Smooth muscle cell of the brain vasculature (primary cell): ENCODE data around the gene DSCAM.

Experiments used
- DNase-seq: peaks from one replicate; pipeline ENCODE4 v3.0.0-alpha.2; 2012; ENCODE audit warnings: low read depth, low spot score

DSCAM gene

DNA sequence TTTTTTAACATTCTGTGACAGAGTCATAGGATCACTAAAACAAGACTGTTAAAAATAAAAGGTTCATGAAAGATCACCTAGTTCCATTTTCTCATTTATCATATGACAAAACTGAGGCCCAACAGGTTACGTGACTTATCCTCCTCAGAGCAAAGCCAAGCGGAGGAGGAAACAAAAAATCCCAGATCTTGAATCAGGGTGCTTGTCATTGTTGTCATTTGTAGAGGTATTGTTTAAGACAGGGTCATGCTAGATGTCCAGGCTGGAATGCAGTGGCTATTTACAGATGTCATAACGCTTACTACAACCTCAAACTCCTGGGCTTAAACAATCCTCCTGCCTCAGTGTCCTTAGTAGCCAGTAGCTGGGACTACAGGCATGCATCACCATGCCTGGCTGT is 293.2 kb downstream of the DSCAM start:
- no peak for DNase-seq

DNA sequence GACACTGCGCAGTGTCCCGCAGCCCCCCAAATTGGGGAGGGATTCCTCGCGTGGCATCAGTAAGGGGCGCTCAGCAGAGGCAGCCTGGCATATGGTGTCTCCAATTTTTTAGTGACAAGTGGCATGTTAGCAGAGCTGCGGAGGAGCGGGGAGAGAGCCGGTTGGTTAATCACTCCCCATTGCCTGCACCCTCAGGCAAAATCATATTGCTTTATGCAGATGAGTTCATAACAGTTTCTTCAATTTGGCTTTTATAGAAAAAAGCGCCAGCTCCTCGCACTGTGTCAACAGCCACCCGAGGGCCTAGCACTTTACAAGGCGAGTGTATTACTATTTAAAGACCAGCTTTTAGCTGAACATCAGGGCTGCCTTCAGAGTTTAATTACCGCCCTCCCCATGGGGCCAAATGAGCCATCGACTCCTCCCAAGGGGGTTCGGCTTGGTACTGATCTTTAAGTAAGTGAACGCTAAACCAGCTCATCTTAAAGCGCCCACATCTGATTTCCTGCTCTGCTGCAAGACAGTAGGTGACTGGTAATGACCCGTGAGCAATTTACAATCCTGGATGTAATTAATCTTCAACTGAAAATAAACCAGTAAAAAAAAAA is 298.9 kb downstream of the DSCAM start:
- DNase-seq, result no peak

DNA sequence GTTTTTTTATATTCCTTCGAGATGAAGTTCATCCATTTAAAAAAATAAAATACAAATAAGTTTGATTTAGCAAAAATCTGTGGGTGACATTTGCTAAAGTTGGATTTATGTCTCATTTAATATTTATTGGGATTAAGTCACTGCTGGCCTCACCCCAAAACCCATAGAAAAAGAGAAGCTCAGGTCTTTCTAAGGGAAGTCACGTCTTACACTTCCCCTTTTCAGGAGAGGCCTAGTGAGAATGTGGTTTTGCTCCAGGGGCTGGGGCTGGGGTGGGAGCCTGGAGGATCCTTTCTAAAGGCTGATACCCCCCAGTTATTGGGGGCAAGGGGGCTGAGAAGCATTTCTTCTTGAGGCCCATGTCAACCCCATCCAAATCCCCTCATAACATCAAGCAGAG is 300.3 kb downstream of the DSCAM start:
- no peak for DNase-seq

DNA sequence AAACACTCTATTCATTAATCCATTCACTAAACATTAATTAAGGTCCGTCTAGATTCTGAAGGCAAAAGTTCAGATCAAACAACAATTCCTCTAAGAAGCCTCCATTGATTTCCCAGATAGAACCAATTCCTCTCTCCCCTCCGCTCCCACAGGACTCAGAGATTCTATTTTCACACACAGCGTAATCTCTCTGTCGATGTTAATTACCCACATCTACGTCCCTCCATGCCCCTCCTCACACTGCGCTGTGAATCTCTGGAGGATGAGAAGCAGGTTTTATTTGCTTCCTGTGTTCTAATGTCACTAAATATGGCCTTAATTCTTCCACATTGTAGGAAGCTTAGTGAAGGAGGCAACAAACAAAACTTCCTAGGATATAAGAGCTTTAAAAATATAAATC is 306.7 kb downstream of the DSCAM start:
- DNase-seq, result no peak

DNA sequence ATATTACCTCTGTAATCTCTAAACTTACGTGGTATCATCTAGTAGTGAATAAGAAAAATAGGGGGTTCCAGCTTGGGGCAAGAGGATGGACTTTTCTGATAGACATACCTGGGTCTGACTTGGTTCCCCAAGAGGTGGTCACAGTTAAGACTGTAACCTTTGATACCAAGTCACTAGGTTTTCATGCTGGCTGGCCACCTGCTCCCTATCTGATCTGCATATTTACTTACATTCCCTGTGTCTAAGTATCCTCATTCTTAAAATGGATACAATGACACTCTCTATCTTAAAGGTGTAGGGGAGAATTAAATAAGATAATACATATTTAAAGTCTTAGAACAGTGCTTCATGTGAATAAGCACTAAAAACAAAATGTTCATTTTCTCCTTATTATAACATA is 312.1 kb downstream of the DSCAM start:
- no peak for DNase-seq

DNA sequence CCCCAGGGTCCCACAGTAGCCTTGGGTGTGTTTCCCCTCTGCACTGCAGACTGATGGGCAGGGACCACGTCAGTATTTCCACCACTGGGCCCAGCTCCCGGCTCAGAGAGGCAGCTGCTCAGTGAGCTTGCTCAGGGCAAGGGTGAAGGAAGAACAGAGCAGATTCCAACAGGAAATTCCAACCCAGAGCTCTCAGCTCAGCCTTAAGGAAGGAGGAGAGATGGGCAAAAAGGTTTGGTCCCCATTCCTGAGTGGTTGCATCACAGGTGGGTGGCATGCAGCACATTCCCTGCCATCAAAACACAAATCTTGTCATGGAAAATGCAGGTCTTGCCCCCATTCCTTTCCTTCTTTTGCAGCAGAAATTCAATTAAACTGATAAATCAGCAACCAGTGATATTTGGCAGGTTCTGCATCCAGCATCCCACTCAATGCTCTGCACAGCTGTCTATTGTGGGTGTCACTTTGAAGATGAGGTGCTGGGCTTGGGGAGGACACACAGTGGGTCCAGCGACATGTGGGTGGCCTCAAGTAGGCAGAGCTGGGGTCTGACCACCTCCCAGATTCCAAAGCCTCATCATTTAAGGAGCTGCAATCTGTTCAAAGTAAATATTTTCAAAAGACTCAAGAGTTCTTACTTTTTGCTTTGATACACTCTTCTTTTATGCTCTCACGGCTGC is 315.4 kb downstream of the DSCAM start:
- no peak for DNase-seq

DNA sequence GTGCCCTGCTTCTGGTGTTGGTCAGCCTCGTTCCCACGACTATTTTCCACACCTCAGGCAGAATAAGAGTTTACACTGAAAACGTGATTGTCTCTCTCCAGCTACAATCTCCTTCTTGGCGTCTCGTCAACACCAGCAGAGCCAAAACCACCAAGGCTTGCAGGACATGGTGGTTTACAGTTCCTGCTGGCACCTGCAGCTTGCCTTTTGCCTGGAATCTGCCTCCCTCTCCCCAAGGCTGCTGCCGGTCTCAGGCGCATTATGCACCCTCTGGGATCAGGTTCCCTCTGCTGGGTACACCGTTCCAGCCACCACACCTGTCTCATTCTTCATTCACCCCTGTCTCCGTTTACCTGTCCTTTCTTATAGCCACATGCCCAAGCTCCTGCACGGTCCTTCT is 315.9 kb downstream of the DSCAM start:
- DNase-seq, result no peak

DNA sequence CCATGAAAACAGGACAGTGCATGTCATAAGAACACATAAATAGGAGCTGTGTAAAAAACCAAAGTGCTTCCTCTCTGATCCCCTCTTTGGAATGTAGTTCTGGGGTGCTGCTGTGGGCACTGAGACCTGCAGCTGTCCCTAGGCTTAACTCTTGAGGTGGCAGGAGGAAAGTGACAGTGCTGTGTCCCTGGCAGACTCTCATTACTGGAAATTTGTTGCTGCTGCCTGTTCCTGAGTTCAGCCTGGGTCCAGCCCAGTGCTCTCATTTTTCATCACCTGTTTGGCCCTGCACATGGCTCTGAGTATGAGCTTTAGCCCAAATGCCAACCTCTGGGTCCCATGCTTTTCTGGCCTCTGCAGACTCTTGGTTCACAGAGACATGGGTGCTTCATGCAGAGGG is 329.3 kb downstream of the DSCAM start:
- DNase-seq, result no peak

DNA sequence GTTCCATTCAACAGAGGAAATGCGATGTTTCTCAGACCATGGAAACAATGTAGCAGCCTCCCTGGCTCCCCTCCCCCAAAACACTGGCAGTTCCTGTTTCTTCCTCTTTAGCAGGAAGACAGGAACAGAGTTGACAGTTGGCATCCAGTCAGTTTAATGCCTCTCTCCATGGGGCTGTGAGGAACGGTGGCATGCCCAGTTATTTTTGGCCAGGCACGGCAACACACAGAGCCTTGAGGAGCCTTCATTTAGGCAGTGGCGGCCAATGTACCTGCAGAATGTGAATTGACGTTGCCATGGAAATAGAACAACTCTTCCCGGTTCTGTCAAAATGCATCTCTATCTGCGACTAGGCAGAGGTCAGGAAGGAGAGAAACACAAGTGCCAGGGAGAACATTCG is 330.6 kb downstream of the DSCAM start:
- DNase-seq, result no peak

DNA sequence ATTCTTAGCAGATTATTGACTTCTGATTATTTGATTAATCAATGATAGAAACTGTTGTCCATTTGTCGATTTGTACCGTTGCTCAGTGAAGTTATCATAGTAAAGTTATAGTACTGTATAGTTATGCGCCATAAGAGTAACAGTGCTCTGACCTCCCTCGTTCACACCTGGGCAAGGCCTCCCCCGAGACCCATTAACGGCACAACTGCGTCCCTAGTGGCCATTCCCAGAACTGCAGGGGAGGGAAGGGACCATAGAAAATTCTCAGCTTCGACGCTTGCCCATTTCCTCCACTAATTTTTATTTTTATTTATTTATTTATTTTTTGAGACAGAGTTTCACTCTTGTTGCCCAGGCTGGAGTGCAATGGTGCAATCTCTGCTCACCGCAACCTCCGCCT is 334.4 kb downstream of the DSCAM start:
- DNase-seq, result no peak

DNA sequence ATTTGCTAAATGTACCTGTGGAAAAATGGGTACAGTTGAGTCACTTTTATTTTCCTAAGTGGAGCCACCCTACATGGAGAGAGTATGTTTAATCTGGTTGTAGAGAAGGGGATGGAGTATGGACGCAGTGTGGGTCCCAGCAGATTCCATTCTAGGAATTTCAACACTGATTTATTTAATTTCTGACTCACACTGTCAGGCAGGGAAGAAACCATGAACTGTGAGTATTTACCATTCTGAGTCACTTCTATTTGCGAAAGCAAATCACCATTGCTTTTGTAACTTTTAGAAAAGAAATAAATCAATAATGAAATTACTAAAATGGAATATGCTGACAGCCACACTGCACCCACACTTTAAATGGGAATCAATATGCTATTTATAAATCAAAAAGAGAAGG is 339.0 kb downstream of the DSCAM start:
- DNase-seq, result no peak

DNA sequence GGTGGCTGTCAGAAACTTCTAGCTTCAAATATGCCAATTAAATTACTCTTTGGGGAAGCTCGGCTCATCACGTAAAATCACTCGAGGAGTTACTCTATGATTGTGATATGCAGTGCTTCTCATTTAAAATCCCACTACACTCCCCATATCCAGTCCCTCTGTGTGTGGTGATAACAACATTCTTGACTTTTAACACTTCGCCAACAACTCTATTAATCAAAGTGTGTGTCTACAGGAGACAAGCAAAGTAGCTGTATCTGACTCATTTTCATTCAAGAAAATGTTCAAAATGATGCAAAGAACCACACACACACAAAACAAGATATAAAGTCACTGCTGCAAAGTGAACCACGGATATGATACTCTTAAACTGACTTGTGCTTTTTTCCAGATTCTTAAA is 341.3 kb downstream of the DSCAM start:
- DNase-seq, result no peak

DNA sequence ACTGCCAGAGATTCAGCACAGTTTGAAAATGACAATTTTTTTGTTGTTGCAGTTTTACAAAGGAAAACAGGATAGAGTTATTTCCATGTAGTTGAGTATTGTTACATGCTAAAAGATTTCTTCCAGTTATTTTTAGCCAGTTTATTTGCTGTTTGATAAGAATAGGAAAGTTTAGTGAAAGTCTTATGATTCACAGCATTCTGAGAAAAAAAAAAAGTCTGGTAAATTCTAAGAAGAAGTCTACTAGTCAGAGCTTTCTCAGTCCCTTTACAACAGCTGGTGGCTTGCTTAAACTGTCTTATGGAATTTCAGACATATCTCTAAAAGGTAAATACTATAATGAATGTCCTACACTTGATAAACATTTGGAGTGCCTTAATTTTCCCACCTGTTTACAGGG is 341.7 kb downstream of the DSCAM start:
- DNase-seq, result no peak

DNA sequence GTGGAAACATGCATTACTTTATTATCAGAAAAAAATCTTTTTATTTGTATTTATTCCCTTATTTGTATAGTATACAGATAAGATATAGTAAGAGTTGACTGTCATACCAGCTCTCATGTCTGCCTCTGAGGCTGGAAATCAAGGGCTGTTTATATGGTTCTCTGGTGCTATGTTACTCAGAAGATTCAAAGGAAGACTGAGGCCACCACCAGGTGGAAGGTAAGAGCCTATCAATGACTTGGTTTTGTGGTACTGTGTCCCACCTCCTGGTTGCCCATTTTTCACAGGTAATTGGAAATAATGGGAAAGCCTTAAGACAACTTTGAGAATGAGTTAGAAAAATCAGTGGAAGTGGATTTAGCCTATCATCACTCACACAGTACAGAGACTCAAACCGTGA is 342.1 kb downstream of the DSCAM start:
- no peak for DNase-seq

DNA sequence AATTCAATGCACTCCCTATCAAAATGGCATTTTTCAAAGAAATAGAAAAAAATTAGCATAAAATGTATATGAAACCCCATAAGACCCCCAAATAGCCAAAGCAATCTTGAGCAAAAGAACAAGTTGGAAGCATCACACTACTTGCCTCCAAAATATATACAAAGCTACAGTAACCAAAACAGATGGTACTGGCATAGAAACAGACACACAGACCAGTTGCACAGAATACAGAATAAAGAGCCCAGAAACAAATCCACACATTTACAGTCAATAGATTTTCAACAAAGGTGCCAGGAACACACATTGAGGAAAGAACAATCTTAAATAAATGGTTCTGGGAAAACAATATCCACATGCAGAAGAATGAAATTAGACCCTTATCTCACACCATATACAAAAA is 350.8 kb downstream of the DSCAM start:
- DNase-seq, result no peak

DNA sequence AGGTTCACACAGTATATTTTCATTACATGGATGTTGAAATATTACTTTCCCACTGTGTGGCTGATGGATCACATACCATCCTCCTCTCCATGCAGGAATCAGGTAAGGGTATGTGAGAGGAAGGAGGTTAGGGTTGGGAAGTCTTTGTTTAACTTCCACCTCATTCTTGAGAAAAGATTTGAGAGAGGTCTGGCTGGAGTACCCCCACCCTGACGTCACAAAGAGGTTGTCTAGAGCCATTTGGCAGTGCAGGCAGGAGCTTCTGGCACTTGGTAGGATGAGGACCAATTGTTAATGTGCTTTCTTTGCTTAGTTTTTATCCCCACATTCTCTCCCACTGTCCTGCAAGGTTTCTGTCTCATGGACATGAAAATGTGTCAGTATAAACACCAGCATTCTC is 356.6 kb downstream of the DSCAM start:
- DNase-seq, result no peak

DNA sequence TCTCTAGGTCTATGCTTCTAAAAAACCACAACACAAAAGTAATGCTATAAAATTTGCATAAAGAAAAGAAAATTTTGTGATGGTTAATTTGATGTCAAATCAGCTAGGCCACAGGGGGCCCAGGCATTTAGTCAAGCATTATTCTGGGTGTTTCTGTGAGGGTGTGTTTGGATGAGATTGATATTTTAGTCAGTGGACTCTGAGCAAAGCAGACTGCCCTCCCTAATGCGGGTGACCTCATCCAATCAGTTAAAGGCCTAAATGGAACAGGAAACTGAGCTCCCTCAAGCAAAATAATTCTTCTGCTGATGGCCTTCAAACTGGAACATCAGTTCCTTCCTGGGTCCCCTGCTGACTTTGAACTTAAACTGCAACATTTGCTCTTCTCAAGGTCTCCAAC is 358.0 kb downstream of the DSCAM start:
- no peak for DNase-seq

DNA sequence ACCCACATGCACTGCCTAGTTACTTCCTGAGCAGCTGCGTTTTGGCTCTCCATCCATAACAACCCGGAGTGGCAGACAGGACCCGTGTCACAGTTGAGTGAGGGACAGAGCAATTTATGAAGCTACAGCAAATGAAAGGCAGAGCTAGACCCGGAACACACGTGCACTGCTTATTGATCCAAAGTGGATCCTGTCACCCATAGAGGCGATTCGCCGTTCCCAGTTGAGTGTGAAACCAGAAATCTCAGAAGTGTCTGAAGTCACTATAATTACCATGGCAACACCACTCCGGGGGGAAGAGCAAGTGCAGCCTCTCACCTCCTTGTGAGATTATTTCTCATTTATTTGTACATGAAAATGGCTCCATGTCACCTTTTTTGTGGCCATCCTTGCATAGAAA is 365.2 kb downstream of the DSCAM start:
- DNase-seq, result no peak

DNA sequence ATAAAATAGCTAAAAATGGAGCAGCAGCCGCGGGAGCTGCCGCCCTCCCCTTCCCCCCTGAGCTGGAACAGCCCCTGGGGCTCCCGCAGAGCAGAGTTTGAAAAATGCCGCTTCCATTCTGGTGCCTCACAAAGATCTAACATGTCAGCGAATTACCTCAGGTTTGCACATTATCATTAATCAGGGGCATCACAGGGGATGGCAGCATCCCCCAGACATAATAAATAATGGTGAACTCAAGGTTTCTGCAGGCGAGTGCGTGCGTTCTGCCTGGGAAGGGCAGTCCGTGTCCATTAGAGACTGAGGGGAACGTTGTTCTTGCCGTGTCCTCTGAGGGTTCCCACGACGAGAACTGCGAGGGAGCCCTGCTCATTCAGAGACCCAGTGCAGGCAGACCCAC is 372.4 kb downstream of the DSCAM start:
- DNase-seq, result no peak

DNA sequence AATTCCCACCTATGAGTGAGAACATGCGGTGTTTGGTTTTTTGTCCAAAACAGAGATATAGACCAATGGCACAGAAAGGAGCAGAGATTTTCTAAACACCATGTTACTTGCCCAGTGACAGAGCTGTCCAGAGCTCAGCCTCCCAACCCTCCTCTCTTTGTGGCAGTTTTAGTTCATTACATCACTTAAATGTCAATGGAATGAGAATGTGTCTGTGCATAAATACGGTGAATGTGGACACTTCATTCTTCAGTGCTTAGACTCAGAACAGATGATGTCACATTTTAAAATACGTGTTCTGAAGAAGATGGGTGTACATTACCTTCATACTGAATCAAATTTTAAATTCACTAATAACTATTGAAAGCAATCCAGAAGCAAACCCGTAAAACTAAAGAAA is 374.9 kb downstream of the DSCAM start:
- DNase-seq, result no peak

DNA sequence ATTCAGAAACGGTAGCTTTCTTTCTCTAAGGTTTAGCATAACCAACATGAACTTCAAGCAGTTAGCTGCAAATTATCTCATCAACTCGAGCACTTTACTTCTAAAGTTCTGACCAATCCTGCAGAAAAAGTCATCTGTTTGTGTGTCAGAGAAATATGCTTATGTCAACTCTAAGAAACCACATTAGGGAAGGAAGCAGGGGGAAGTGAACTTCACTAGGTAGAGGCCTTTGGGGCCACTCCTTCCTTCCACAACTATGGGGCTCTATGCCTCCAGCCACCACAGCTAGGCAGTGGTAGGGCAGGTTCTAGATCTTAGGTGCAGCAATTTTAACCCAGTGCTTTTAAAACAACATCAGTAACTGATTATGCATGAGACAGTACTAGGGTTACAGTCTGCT is 375.9 kb downstream of the DSCAM start:
- DNase-seq, result no peak

DNA sequence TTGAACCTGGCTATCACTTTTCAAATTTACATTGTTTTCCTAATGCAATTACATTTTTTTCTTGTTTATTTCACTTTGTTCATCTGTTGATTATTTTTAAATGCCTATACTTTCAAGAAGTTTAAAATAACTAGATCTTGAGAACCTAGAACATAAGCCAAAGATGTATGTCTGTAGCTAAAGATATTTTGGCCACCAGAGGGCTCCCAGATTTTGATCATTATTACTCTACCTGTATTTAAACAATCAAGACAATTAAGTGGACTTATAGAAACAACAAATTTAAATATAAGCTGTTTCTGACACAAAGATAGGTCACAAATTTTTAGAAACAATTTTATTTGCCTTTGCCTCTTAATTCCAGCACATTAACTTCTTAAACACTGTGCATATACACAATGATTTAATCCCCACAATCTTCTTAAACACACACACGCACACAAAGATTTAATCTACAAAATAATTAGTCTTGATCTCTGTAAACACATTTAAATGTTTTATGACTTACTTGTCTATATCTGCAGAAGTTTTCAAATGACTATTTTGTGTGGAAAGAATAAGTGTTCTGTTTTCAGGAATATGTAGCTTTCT is 380.0 kb downstream of the DSCAM start:
- no peak for DNase-seq

DNA sequence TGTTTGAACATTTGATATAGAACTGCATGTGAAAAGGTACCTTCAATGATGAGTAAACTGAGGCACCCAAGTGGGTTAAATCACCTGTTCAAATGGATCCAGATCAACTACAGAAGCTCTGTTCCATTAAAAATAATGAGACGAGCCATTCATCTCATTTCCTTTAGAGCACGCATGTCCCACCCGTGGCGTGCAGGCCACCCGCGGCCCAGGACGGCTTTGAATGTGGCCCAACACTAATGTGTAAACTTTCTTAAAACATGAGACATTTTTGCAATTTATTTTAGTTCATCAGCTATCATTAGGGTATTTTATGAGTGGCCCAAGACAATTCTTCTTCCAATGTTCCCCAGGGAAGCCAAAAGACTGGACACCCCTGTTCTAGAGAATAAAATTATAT is 381.6 kb downstream of the DSCAM start:
- no peak for DNase-seq

DNA sequence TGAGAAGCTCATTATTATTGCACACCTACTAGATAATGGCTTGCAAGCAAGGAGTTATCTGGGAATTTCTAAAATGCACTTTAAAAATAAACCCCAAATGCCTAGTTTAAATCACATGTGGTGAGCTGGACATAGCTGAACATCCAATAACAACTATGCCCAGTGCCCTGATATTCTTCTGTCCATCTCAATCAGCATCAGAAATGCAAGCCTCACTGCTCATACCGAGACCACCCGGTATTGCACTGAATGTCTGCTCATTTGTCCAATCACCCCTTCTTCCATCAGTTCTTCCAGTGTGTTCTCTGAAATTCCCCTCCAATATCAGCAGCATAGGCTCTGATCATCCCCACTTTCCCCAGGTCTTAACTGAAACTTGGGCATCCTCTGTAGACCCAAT is 383.8 kb downstream of the DSCAM start:
- DNase-seq, result no peak
